Stimulated activated naive CD8-positive, alpha-beta T cell treated with anti-CD3 and anti-CD28 coated beads, Interleukin-15, Interleukin-2, amounts not matched to agents 100 U/mL and 50 U/mL, for 24 hours (primary cell): Measurements from ENCODE around the gene CASP2.

Experiments
- ATAC-seq: fragments of 150-1000 bp; cut with Tn5 transposase; one replicate; pipeline ENCODE4 v1.10.0; 2021
- DNase-seq: peaks from one replicate; pipeline ENCODE4 v3.0.0; 2021

The CASP2 gene

DNA sequence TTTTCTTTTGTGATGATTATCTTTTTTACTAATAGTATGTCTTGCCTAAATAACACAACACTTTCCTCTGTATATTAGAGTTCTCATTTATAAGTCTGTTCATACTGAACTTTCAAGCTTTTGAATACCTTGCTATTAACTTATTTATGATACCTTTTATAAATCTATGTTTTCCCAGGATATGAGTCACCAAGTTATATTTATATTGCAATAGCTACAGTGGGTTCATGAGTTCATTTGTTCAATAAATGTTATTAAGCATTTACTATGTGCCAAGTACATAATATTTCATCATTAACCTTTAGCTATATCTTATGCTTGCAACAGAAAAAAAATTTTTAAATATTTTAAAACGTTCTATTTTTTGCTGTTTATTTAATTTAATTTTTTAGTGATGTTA is 46.1 kb downstream of the CASP2 start:
- DNase-seq (no peak), ATAC-seq (no peak)

DNA sequence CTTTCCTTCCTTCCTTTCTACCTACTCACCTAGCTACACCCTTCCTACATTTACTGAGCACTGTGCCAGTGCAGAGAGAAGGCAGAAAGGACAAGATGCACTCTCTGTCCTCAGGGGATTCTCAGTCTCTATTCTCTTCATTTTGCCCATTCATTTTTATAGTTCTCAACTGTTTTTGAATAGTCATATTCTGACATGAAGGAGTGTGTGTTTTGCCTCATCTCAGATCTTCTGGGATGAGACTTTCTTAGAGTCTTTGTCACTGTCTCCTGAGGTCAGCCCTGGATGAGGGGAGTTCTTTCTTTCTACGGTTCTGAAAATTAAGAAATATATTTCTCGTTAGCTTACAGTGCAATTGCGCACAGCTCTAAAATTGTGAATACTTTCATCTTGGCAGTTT is 49.1 kb downstream of the CASP2 start:
- ATAC-seq, result no peak
- DNase-seq, result no peak

DNA sequence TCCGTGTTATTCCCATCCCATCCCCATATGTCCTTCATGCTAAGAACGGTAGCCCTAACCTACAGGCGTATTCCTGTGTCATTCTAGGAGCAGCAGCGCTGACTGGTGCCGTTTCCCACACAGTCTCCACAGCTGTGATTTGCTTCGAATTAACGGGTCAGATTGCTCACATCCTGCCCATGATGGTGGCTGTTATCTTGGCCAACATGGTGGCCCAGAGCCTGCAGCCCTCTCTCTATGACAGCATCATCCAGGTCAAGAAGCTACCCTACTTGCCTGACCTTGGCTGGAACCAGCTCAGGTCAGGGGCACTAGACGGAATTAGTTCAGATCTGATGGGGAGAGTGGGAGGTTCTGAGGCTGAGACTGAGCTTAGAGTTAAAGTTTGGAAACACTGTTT is 53.7 kb downstream of the CASP2 start:
- ATAC-seq (no peak), DNase-seq (no peak)

DNA sequence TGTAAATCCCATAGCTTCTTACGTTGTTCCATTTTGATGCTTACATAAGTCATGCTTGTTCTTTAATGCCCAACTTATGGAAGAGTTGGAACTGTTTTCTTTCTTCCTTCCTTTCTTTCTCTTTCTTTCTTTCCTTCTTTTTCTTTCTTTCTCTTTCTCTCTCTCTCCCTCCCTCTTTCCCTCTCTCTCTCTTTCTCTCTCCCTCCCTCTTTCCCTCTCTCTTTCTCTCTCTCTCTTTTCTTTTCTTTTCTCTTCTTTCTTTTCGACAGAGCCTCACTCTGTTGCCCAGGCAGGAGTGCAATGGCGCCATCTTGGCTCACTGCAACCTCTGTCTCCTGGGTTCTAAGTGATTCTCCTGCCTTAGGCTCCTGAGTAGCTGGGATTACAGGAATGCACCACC is 55.4 kb downstream of the CASP2 start:
- DNase-seq, result no peak
- no peak for ATAC-seq

DNA sequence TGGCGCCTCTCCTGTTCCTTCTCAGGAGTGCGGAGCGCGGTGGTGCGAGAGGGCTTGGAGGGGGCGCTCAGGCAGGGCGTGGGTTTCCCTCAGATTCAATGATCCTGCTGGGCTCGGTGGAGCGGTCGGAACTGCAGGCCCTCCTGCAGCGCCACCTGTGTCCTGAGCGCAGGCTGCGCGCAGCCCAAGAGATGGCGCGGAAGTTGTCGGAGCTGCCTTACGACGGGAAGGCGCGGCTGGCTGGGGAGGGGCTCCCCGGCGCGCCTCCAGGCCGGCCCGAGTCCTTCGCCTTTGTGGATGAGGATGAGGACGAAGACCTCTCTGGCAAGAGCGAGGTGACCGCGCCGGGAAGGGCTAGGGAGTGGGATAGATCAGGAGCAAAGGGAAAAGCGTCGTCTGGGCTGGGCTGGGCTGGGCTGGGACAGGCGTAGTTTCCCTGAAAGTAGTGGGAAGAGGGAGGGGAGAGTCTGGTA is 57.3 kb downstream of the CASP2 start:
- peak; percentile 98 for ATAC-seq
- peak; percentile 75 for DNase-seq

DNA sequence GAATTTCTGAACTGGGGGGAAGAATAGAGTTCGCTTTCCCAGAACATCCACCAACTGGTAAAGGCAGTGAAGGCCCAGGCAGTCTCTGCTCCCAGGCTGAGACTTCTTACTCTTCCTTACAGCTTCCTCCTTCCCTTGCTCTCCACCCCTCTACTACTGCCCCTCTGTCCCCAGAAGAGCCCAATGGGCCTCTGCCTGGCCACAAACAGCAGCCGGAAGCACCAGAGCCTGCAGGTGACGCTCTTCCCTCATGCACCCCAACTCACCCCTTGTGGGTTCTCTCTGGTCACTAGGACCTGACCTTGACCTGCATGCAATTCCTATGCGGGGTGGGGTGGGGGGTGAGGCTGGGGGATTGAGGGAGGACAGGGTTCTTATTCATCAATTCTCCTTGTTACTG is 57.9 kb downstream of the CASP2 start:
- no peak for DNase-seq
- no peak for ATAC-seq

DNA sequence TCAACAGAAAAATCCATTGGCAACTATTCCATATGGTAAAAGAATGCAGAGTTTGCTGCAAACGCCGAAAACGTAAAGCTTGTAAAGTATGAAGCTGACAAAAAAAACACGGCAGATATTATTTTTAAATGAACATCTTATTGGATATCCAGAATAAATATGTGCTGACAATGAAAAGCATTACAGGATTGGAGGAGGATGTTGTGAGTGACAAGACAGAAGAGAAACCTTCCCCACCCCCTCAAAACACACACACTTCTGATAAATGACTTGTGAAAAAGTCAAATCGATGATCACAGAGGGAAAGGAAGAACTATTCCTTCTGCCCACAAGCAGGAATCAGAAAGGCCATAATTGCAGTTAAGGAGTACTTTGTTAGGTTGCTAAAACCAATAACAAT is 59.8 kb downstream of the CASP2 start:
- DNase-seq, result no peak
- ATAC-seq, result no peak

DNA sequence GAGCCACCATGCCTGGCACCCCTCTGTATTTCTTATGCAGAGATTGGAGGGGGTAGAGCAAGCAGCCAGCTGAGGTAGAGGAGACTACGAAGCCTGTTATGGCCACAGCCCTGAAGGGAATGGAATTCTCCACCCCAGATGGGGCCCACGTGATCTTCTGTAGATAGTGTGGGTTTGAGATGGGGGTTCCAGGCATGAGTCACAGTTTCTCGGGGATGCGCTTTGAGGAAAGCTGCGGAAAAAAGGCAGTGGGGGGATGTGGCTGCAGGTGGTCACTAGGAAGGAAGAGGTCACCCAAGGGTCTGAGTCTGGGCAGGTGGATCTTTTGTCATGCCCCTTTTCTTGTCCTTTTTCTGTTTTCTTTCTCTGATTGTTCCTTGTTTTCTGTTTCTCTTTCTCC is 62.9 kb downstream of the CASP2 start:
- DNase-seq, result no peak
- no peak for ATAC-seq

DNA sequence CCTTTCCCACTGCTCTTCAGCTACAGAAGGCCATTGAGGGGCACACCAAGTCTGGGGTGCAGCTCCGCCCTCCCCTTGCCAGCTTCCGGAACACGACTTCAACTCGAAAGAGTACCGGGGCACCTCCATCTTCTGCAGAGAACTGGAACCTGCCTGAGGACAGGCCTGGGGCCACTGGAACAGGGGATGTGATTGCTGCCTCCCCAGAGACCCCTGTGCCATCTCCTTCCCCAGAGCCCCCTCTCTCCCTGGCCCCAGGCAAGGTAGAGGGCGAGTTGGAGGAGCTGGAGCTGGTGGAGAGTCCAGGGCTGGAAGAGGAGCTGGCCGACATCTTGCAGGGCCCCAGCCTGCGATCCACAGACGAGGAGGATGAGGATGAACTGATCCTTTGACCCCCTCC is 63.4 kb downstream of the CASP2 start:
- ATAC-seq (no peak), DNase-seq (no peak)

DNA sequence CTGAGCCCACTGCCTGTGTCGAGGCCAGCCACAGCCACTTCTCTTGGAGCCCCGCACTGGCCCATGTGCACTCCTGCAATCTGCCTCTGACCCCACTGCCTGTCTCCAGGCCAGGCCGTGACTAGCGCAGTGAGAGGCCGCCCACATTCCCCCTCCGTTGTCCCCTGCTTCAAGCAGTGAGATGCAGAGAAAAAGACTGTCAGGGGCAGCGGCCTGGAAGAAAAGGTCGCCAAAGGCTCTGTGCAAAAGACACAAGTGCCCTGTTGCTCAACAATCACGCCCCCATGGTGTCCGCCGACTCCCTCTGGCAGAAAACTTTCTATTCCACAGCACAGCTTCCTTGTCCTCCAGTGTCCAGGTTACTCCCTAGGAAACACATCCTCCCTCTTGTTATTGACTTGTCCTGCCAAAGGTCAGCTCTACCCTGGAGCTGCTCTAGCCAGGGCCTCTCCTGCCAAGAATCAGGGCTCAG is 64.4 kb downstream of the CASP2 start:
- ATAC-seq, result no peak
- no peak for DNase-seq

DNA sequence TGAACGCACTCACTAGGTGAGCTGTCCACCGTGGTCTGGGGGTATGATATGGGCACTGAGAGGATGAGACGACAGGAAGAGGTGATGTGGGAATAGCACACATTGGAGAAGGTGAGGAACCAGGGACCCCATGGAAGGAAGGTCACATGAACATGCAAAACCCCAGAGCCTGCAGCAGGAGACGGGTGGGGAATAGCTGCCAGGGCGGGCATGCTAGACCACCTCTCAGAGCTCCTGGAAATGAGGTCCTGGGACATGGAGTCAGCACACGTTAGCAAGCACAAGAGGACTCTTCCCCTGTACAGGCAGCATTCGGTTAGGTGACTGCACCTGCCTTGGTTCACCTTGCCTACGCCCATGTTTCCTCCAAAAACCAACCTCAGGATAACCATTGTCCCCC is 66.2 kb downstream of the CASP2 start:
- ATAC-seq (no peak), DNase-seq (no peak)

DNA sequence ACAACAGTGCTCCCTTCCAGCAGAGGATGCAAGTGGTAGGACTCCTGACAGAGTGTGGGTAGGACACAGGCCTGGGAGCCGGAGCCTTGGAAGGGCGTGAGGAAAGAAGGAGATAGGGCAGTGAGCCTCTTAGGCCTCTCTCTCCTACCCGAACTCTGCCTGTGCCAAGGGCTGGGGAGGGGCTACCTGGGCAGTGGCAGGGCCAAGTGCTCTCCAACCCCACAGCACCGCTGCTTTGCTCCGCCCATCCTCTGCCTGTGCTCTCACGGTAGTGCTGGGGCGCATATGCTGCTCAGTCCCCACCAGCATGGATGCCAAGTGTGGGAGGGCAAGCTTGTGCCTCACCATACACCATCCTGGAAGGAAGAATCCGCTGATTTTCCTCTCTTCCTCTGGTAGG is 66.8 kb downstream of the CASP2 start:
- no peak for ATAC-seq

DNA sequence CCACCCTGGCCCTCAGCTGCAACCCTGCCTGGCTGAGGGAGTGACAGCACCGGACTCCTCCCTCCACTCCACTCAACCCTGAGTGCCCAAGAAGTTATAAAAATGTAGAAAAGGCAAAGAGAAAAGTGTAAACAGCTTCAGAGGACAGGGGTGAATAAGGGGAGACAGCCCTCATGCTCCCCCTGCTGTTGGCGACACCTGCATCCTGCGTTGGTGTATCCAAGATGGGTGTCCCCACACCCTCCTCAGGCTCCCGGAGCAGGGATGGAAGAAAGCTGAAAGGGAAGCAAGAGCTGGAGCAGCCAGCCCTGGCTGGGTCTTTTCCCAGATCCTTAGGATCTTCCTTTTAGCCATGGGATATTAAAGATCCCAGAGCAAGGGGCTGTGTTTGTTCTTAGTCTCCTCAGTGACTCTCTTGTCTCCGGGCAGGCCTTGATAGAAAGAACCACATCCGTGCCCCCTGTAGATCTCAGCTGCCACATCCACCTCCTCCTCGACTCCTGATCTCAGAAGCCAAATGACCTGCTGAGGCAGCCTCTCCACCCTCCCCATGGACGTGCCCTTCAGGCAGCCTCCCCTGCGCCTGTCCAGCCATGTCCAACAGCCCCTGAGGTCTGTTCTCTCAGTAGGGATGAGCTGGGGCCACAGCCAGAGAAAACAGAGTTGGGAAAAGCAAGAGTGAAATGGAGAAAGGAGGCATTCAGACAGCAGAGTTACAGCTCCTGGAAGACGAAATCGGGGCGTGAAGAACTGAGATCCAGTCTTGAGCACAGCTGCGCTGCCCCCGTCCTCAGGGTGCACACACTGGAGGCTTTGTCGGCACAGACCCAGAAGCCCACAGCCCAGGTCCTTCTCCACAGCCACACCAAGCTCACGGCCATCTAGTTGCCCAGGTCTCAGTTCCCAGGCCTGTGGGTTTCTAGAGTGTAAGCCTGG is 67.6 kb downstream of the CASP2 start:
- DNase-seq (no peak), ATAC-seq (no peak)

More for the DNA sequence above, 66.8 kb downstream of the CASP2 start:
- no peak for DNase-seq

DNA sequence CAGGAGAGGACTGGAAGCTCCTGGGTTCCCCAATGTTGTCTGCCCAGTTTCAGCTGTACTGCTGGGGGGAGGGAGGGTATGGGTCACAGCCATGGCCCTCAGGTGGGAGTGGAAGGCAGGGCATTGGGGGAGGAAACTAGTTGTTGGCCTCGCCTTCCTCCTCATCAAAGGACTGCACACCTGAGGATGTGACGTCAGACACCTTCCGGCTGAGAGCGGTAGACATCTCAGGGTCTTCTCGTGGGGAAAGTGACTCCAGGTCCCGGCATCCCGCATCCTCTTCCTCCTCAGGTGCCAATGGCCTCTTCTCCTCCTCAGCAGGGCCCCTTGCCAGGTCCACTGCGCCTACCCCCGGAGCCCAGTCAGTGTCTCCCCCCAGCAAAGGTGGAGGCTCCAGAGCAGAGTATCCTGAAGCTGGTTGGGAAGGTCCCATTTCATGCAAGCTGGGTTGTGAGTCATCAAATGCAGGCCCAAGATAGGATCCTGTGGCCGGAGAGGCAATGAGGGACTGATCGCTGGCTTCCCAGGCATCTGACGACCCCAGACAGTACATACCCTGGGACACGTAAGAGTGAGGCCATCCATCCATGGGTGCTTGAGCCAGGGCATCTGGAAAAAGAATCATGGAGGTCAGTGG is 68.4 kb downstream of the CASP2 start:
- no peak for ATAC-seq
- no peak for DNase-seq
